IMR-90 (cell line): ENCODE measurements around the gene PITX1. TPM values are rescaled to one million over a fixed set of nuclear protein-coding genes. Genes with fewer than 3 reads are reported as not detected.

Source experiments
- ATAC-seq: fragments of 200-7000 bp; cut with Tn5 transposase; 2 replicates; pipeline ENCODE4 v1.9.1; 2020; ENCODE audit warnings: low read depth, mild to moderate bottlenecking, moderate library complexity
- BruUV-seq: library from RNA; stranded (reverse); fragments of 400-500 nt; replicated peaks from 2 replicates; lab custom pipeline; 2021; lab: Mats Ljungman, UMichigan
- CTCF ChIA-PET: fragments of 300-600 bp; formaldehyde crosslinking; extraction: SDS; loops from one replicate; lab custom pipeline; 2021; ENCODE audit warnings: antibody characterized with exemption; lab: Yijun Ruan, JAX
- POLR2A ChIA-PET: fragments of 300-600 bp; sonication (Branson Sonifier 250); formaldehyde crosslinking; loops from one replicate; lab custom pipeline; 2022; ENCODE audit warnings: antibody characterized with exemption; ENCODE audit not compliant: unreplicated experiment; lab: Charles Lee
- DNase-seq: peaks from one replicate; pipeline ENCODE4 v3.0.0; 2013
- H2AFZ ChIP-seq: replicated peaks from 2 replicates; pipeline ENCODE3; 2013; ENCODE audit warnings: low read length, mild to moderate bottlenecking; ENCODE audit not compliant: poor library complexity
- H2AK5ac ChIP-seq: 2 replicates; pipeline ENCODE4 v1.6.1; 2013; ENCODE audit warnings: low read depth, low read length, inconsistent platforms
- H2AK9ac ChIP-seq: replicated peaks from 2 replicates; pipeline ENCODE3; 2013; ENCODE audit warnings: mild to moderate bottlenecking, low read depth, low read length, moderate library complexity; ENCODE audit not compliant: poor library complexity
- H2BK120ac ChIP-seq: 2 replicates; pipeline ENCODE4 v1.6.1; 2013; ENCODE audit warnings: low read depth, low read length, inconsistent platforms
- H2BK15ac ChIP-seq: 3 replicates; pipeline ENCODE4 v1.6.1; 2013; ENCODE audit warnings: low read depth, low read length, inconsistent platforms
- H2BK20ac ChIP-seq: 2 replicates; pipeline ENCODE4 v1.6.1; 2013; ENCODE audit warnings: low read depth, mild to moderate bottlenecking, inconsistent platforms, low read length, moderate library complexity
- H2BK5ac ChIP-seq: 2 replicates; pipeline ENCODE4 v1.6.1; 2013; ENCODE audit warnings: mild to moderate bottlenecking, low read depth, low read length, inconsistent platforms; ENCODE audit not compliant: poor library complexity, severe bottlenecking
- H3K14ac ChIP-seq: replicated peaks from 2 replicates; pipeline ENCODE4 v1.6.1; 2013; ENCODE audit warnings: low read depth, low read length, inconsistent platforms
- H3K18ac ChIP-seq: 2 replicates; pipeline ENCODE4 v1.6.1; 2013; ENCODE audit warnings: low read depth, low read length, control low read depth
- H3K23ac ChIP-seq: 2 replicates; pipeline ENCODE4 v1.6.1; 2013; ENCODE audit warnings: low read depth, low read length, inconsistent platforms
- H3K27ac ChIP-seq: 2 replicates; pipeline ENCODE4 v1.5.1; 2013; ENCODE audit warnings: mild to moderate bottlenecking, control low read depth, low read length; ENCODE audit not compliant: insufficient read depth
- H3K27me3 ChIP-seq: 2 replicates; pipeline ENCODE4 v1.6.1; 2013; ENCODE audit warnings: low read length; ENCODE audit not compliant: control insufficient read depth, insufficient read depth
- H3K36me3 ChIP-seq: 2 replicates; pipeline ENCODE4 v1.6.1; 2013; ENCODE audit warnings: low read length, mixed read lengths; ENCODE audit not compliant: control insufficient read depth, insufficient read depth
- H3K4ac ChIP-seq: 2 replicates; pipeline ENCODE4 v1.6.1; 2013; ENCODE audit warnings: low read depth, low read length, inconsistent platforms
- H3K4me1 ChIP-seq: 2 replicates; pipeline ENCODE4 v1.6.1; 2013; ENCODE audit warnings: low read length, mixed read lengths; ENCODE audit not compliant: control insufficient read depth, insufficient read depth
- H3K4me2 ChIP-seq: 2 replicates; pipeline ENCODE4 v1.6.1; 2013; ENCODE audit warnings: low read depth, mild to moderate bottlenecking, control low read depth, low read length, moderate library complexity
- H3K4me3 ChIP-seq: 2 replicates; pipeline ENCODE4 v1.5.1; 2013; ENCODE audit warnings: low read depth, mild to moderate bottlenecking, control low read depth, low read length, moderate library complexity; ENCODE audit not compliant: insufficient read depth
- H3K56ac ChIP-seq: 2 replicates; pipeline ENCODE4 v1.6.1; 2013; ENCODE audit warnings: low read length, inconsistent platforms; ENCODE audit not compliant: insufficient read depth; ENCODE audit errors: extremely low read depth
- H3K79me1 ChIP-seq, 2 experiments: 2 replicates each; pipeline ENCODE4 v1.6.1; 2013; ENCODE audit warnings: low read length in 2 of 2, inconsistent platforms in 1 of 2, low read depth in 1 of 2
- H3K9ac ChIP-seq: 2 replicates; pipeline ENCODE4 v1.6.1; 2013; ENCODE audit warnings: low read depth, low read length, control low read depth
- H3K9me1 ChIP-seq: 2 replicates; pipeline ENCODE4 v1.6.1; 2013; ENCODE audit warnings: low read length, inconsistent platforms; ENCODE audit not compliant: insufficient read depth
- H3K9me3 ChIP-seq: 2 replicates; pipeline ENCODE4 v1.6.1; 2013; ENCODE audit warnings: low read length; ENCODE audit not compliant: control insufficient read depth, insufficient read depth
- H4K20me1 ChIP-seq: 2 replicates; pipeline ENCODE4 v1.6.1; 2013; ENCODE audit warnings: low read length, inconsistent platforms; ENCODE audit not compliant: insufficient read depth
- H4K5ac ChIP-seq: 2 replicates; pipeline ENCODE4 v1.6.1; 2013; ENCODE audit warnings: mild to moderate bottlenecking, low read depth, low read length, control low read depth
- H4K8ac ChIP-seq, 2 experiments: 2 replicates each; pipeline ENCODE4 v1.6.1; 2013; ENCODE audit warnings: low read depth in 2 of 2, low read length in 2 of 2, control low read depth in 1 of 2, inconsistent platforms in 1 of 2
- H4K91ac ChIP-seq: 2 replicates; pipeline ENCODE4 v1.6.1; 2013; ENCODE audit warnings: low read depth, low read length, inconsistent platforms; ENCODE audit not compliant: insufficient read depth
- CHD1 ChIP-seq: IDR thresholded peaks from 2 replicates; pipeline ENCODE4 v1.6.1; 2012; ENCODE audit warnings: low read depth, low read length, improper control_type of control experiment
- ELK1 ChIP-seq: fragments of 150-350 bp; IDR thresholded peaks from 2 replicates; pipeline ENCODE4 v1.6.1; 2016; ENCODE audit warnings: low read depth, mild to moderate bottlenecking, low read length, moderate library complexity, borderline replicate concordance
- MXI1 ChIP-seq: IDR thresholded peaks from 2 replicates; pipeline ENCODE4 v1.6.1; 2012; ENCODE audit warnings: low read depth, mild to moderate bottlenecking, low read length, moderate library complexity, borderline replicate concordance
- NFE2L2 ChIP-seq: fragments of 150-350 bp; IDR thresholded peaks from 2 replicates; pipeline ENCODE4 v1.6.1; 2016; ENCODE audit warnings: low read depth, mild to moderate bottlenecking, low read length
- POLR2A ChIP-seq: IDR thresholded peaks from 2 replicates; pipeline ENCODE4 v1.6.1; 2012; ENCODE audit warnings: mild to moderate bottlenecking, low read depth, low read length
- USF2 ChIP-seq: fragments of 150-350 bp; IDR thresholded peaks from 2 replicates; pipeline ENCODE4 v1.6.1; 2017; ENCODE audit warnings: mild to moderate bottlenecking, antibody characterized with exemption, low read length, low read depth
- WGBS, 2 experiments: methylation state at CpG; one replicate each; pipeline versions ENCODE4 v1.1.5 to v1.1.7; 2013; ENCODE audit warnings: missing lambda C conversion rate in 2 of 2; ENCODE audit not compliant: insufficient read length in 1 of 2; ENCODE audit errors: extremely low coverage in 2 of 2; 5-methylcytosine and 5-hydroxymethylcytosine counted together
- dilution Hi-C: fragments of 300-500 bp; cut with HindIII; formaldehyde crosslinking; loops from one replicate; pipeline ENCODE4 v1.14.3; 2018; ENCODE audit warnings: low sequenced_read_pairs; ENCODE audit not compliant: unreplicated experiment
- in situ Hi-C: fragments of 300-500 bp; cut with MboI; formaldehyde crosslinking; loops from 3 replicates; pipeline ENCODE4 v1.14.3; 2019; ENCODE audit warnings: low sequenced_read_pairs, inconsistent platforms, mixed read lengths
- intact Hi-C: fragments of 100-400 bp; cut with micrococcal nuclease; formaldehyde crosslinking; loops from 2 replicates; pipeline ENCODE4 v1.10.0; 2022
- polyA plus RNA-seq, 3 experiments: library from polyadenylated mRNA; depleted of rRNA; stranded (reverse); fragments of >200 nt; gene quantifications; 2 replicates each; pipeline ENCODE4 v1.2.3, GENCODE V29; 2012; ENCODE audit warnings: low replicate concordance in 1 of 3
- total RNA-seq: library from RNA; depleted of rRNA; stranded (reverse); fragments of >200 nt; gene quantifications from 2 replicates; pipeline ENCODE4 v1.2.3, GENCODE V29; 2012

PITX1 gene
- total and polyA plus RNA-seq, 2 of the 4 experiments (the other 2 are of a cell fraction), result 10.4 to 29.8 TPM

DNA sequence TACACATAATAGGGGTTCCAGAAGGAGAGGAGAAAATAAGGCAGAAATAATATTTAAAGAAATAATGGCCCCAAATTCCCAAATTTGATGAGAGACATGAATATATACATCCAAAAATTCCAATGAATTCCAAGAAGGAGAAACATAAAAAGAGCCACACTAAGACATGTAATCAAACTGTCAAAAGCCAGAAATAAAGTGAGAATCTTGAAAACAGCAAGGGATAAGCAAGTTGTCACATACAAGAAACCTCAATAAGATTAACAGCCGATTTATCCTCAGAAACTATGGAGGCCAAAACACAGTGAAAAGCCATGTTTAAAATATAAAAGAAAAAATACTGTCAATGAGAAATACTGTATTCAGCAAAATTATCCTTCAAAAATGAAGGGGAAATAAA, 51.8 kb downstream of the PITX1 start:
- H2AFZ ChIP-seq, result no peak overlapping the region
- no CpG with 5 or more reads among the region's 1 CpG for WGBS, 2 experiments
- CTCF ChIA-PET, result no interaction called here

More for the DNA sequence above, 51.8 kb downstream of the PITX1 start:
- H2BK20ac ChIP-seq, result no peak overlapping the region
- no peak overlapping the region for H3K18ac ChIP-seq
- H2BK15ac ChIP-seq, result no peak overlapping the region
- H4K5ac ChIP-seq, result no peak overlapping the region
- H4K20me1 ChIP-seq, result no peaks in the 10 kb centered on the region
- no peak overlapping the region for H2BK120ac ChIP-seq
- no peak overlapping the region for H2BK5ac ChIP-seq
- intact Hi-C loops (no loop called here), in situ Hi-C loops (no loop called here), dilution Hi-C loops (no loop called here)
- no peak overlapping the region for H3K23ac ChIP-seq
- POLR2A ChIA-PET, result no interaction called here
- H3K56ac ChIP-seq, result no peak overlapping the region
- no peaks in the 10 kb centered on the region for H3K27me3 ChIP-seq
- no TSS peak for BruUV-seq
- H3K9me1 ChIP-seq, result no peaks in the 10 kb centered on the region
- no peaks in the 10 kb centered on the region for H3K4me1 ChIP-seq
- H4K91ac ChIP-seq, result no peak overlapping the region
- H3K4me3 ChIP-seq, result no peak overlapping the region
- H2AK5ac ChIP-seq, result no peak overlapping the region
- no peak overlapping the region for H4K8ac ChIP-seq
- H3K4me2 ChIP-seq, result no peak overlapping the region
- no peaks in the 10 kb centered on the region for H3K36me3 ChIP-seq
- no peak for DNase-seq
- TF ChIP-seq POLR2A, result no peak
- no peak for TF ChIP-seq NFE2L2
- no peak for TF ChIP-seq USF2
- TF ChIP-seq ELK1, result no peak
- no peak for TF ChIP-seq CHD1
- TF ChIP-seq MXI1, result no peak
- no peak overlapping the region for H3K9ac ChIP-seq
- H3K27ac ChIP-seq, result no peak overlapping the region
- no peak overlapping the region for H3K4ac ChIP-seq
- no peaks in the 10 kb centered on the region for H3K79me1 ChIP-seq
- H2AK9ac ChIP-seq, result no peak overlapping the region
- no peak overlapping the region for H3K14ac ChIP-seq
- no peak for ATAC-seq
- peaks cover 10% of the 10 kb centered on the region for H3K9me3 ChIP-seq
